Stimulated activated naive CD8-positive, alpha-beta T cell treated with anti-CD3 and anti-CD28 coated beads, Interleukin-15, Interleukin-2, amounts not matched to agents 100 U/mL and 50 U/mL, for 24 hours (primary cell): Measurements from ENCODE around the gene GRAMD4.

ENCODE experiments used
- ATAC-seq: fragments of 150-1000 bp; cut with Tn5 transposase; one replicate; pipeline ENCODE4 v1.10.0; 2021
- DNase-seq: peaks from one replicate; pipeline ENCODE4 v3.0.0; 2021

GRAMD4 gene

DNA sequence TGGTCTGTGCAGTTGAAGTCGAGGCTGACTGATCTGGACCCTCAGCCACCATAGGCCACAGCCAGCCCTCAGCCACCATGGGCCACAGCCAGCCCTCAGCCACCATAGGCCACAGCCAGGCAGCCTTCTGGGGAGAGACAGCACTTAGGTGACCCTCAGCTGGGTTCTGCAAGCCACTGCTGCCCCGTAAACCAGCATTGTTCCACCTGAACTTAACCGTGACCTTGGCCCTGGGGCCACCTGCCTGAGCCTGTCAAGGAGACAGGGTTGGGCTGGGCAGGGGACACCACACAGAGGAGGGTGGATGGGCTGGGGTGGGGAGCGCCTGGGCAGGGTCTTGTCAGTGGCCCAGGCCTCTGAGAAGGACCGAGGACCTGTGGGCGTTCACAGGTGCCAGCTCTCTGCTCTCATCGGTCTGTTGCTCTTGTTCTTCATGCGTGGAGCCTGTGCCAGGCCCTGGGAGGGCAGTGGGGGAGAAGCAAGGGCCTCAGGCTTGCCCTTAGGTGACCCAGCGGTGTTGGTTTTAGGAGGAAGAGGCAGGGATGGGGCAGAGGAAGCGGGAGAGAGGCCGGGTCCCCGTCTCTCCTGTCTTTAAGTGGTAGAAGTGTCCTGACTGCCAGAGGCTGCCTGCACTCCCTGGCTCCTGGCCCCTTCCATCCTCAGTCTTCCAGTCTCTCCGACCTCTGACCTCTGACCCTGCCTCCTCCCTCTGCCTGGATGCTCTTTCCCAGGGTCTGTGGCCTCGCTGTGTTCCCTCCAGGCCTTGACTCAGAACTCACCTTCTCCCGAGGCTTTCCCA lies 36.9 kb downstream of the GRAMD4 start:
- ATAC-seq = no peak
- no peak for DNase-seq

GRCh38 chr22:46657655-46657953 lies 37.4 kb downstream of the GRAMD4 start:
- DNase-seq (no peak), ATAC-seq (no peak)

- no peak for ATAC-seq
Measured at GRCh38 chr22:46657996-46658947, 38.1 kb downstream of the GRAMD4 start.

DNA sequence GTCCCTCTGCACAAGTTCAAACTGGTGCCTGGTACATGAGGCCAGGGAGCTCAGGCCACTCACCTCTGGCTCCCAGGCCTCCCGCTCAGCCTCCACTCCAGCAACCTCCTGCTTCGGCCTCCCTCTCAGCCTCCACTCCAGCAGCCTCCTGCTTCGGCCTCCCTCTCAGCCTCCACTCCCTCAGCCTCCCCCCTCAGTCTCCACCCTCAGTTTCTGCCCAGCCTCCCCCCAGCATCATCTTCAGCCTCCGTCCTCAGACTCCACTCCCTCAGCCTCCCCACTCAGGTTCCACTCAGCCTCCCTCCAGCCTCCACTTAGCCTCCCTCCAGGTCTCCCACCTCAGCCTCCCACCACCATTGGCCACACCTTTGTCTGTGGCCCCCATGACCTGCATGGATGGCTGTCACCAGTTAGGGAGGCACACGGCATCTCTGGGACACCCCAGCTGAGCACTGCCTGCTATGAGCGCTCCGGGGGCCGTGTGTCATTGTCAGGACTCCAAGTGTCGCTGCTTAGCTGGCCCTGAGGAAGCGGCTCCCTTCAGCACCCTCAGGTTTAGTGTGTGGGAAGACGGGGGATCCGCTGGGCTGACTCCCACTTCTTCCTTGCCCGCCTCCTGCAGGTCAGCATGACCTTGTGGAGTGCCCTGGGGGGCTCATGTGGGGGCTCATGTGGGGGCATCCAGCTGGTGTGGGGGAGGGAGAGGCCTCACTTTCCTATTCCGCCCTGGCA lies 39.0 kb downstream of the GRAMD4 start:
- ATAC-seq = no peak
- no peak for DNase-seq

More at GRCh38 chr22:46657996-46658947, 38.1 kb downstream of the GRAMD4 start:
- DNase-seq = no peak

DNA sequence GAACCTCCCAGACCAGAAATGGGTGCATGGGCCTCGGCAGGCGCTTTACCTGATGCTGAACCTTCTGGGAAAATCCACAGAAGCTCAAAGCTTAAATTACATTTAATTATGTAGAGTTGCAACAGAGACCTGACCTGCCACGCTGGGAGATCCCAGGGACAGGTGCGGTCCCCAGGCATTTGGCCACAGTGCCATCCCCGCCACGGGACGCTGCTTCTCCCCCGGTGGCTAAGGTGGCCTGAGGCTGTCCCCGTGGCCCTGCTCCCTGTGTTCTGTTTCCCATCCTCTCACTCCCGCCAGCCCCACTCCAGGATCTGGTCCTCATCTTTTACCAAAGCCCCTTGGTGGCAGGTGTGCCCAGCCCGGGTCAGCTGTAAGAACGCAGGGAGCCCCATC lies 39.6 kb downstream of the GRAMD4 start:
- DNase-seq = no peak

DNA sequence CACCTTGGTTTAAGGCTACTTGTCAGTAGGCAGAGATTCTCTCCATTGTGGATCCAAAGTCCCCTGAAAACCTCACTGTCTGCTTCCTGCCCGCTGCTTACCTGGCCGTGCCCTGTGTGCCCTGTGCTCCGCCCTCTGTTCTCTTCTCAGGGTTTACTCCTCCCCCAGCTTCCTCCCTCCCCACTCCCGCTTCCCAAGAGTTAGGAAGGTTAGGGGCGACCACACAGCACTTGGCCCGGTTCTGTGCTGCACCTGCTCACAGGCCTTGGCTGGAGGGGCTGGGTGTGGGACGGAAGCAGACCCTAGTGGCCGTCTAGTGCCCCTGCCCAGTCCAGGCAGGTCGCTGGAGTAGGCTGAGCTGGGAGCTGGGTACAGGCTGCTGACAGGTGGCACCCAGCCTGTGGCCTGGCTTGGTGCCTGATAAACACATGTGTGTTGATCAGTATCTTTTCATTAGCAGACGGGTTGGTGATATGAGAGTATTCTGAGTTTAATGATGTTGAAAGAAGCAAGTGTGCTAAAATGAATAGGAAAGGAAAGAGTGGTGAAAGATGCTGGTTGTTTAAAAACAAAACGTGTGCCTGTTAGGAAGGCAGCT lies 40.5 kb downstream of the GRAMD4 start:
- DNase-seq (no peak), ATAC-seq (no peak)

More for the DNA sequence above, 39.6 kb downstream of the GRAMD4 start:
- no peak for ATAC-seq

- no peak for DNase-seq
Measured at GRCh38 chr22:46661221-46661851, 41.1 kb downstream of the GRAMD4 start.

DNA sequence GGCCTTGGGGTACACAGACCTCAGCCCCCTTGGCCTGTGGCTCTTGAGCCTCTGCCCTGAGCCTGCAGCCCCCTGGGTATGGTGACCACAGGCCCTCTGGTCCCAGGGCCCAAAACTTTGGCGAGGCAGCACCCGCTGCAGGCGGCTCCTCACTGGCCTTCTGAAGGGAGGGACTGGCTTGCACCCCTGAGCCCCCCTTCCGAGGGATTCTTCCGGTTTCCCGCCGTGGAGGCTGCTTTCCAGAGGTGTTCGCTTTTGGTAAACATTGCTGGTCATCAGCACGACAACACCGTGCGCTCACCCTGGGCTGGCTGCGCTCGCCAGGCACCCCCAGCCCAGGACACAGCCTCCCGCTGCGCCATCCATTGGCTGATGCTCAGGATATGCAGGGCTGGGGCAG lies 42.0 kb downstream of the GRAMD4 start:
- no peak for DNase-seq
- ATAC-seq = no peak

More at GRCh38 chr22:46661221-46661851, 41.1 kb downstream of the GRAMD4 start:
- ATAC-seq = peak; percentile 73

GRCh38 chr22:46663001-46663400 lies 42.8 kb downstream of the GRAMD4 start:
- DNase-seq (no peak), ATAC-seq (no peak)

DNA sequence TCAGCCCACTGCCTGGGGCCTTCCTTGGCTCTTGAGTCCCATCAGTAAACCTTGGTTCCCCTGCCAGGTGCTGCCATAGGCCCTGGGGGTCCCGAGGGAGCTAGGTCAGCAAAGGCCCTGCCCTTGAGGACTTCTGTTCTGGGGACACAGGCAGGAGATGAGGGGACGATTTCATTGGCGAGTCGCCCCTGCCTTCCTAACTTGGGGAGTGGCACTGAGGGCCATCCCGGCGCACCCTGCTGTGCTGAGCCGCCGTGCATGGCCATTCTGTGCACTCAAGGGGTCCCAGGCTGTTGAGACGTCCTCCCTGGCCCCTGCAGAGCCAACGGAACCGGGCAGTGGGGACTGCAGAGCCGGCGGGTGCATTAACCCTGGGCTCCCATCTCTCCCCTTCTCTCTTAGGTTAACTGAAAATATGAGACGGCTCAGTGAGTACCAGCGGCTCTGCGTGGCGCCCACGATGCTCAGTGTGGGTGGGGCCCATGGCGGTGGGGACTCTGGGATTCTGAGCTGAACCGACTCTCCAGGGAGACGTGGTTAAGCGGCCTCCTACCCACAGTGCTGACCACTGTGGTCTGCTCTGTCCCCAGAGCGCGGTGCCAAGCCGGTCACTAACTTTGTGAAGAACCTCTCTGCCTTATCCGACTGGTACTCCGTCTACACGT lies 43.4 kb downstream of the GRAMD4 start:
- DNase-seq (no peak), ATAC-seq (no peak)

DNA sequence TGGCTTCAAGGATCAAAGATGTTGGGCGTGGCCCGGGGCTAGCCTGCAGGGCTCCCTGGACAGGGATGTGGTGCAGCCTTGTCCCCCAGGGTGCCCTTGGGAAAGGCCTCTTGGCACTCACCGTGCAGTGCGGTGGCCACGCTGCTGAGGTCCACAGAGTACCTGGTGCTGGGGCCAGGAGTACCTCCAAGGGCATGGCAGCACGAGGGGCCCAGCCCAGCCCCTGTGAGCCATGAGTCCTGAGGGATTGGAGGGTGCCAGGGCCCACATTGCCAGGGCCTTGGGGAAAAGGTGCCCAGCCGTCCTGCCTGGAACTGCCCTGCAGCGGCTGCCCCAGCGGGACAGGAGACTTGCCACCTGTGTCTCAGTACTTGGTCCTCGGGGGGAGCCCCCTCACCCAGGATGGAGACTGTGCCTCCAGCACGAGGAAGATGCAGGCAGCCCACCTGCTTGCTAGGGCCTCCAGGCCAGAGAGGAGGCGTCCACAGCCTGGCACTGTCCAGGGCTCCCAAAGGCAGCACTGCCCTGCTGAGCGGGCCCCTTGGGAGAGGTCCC lies 44.2 kb downstream of the GRAMD4 start:
- ATAC-seq = no peak
- no peak for DNase-seq

- DNase-seq = no peak
- no peak for ATAC-seq
Measured at GRCh38 chr22:46665151-46665695, 45.0 kb downstream of the GRAMD4 start.

- no peak for ATAC-seq
- no peak for DNase-seq
Measured at GRCh38 chr22:46665751-46666280, 45.6 kb downstream of the GRAMD4 start.

DNA sequence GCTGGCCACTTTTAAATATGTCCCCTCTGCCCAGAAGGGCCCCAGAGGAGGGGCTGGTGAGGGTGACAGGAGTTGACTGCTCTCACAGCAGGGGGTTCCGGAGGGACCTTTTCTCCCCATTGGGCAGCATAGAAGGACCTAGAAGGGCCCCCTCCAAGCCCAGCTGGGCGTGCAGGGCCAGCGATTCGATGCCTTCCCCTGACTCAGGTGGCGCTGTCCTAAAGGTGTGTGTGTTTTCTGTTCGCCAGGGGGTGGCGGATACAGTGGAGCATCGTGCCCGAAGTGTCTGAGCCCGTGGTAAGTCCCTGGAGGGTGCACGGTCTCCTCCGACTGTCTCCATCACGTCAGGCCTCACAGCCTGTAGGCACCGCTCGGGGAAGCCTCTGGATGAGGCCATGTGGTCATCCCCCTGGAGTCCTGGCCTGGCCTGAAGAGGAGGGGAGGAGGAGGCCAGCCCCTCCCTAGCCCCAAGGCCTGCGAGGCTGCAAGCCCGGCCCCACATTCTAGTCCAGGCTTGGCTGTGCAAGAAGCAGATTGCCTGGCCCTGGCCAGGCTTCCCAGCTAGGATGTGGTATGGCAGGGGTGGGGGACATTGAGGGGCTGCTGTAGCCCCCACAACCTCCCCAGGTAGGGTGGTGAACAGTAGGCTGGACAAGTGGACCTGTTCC lies 46.5 kb downstream of the GRAMD4 start:
- ATAC-seq = no peak
- DNase-seq = no peak

- ATAC-seq = no peak
Measured at GRCh38 chr22:46667245-46667623, 47.0 kb downstream of the GRAMD4 start.

DNA sequence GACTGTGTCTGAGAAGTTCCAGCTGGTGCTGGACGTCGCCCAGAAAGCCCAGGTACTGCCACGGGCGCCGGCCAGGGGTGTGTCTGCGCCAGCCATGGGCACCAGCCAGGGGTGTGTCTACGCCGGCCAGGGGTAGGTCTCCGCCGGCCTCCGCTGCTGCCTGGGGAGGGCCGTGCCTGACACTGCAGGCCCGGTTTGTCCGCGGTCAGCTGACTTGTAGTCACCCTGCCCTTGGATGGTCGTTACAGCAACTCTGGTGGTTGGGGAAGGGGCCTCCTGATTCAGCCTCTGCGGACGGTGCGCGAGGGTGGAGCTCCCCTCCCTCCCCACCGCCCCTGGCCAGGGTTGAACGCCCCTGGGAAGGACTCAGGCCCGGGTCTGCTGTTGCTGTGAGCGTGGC lies 47.9 kb downstream of the GRAMD4 start:
- ATAC-seq (no peak), DNase-seq (no peak)

More at GRCh38 chr22:46667245-46667623, 47.0 kb downstream of the GRAMD4 start:
- no peak for DNase-seq

- DNase-seq (no peak), ATAC-seq (no peak)
Measured at GRCh38 chr22:46669201-46669600, 49.0 kb downstream of the GRAMD4 start.

GRCh38 chr22:46671824-46672432 lies 51.7 kb downstream of the GRAMD4 start:
- DNase-seq (no peak), ATAC-seq (no peak)

DNA sequence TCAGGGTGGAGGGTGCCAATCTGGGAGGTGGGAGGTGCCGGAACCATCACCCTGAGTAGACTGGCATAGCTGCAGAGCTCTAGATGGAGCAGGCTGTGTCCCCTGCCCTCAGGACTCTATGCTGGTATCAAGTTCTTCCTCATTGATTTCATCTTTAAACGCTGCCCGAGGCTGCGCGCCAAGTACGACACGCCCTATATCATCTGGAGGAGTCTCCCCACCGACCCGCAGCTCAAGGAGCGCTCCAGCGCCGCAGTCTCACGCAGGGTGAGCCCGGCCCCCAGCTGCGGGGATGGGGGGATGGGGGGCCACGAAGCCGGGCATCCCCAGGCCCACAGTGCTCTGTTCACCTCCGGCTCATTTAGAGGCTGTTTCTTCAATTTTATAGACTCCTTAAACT lies 52.5 kb downstream of the GRAMD4 start:
- ATAC-seq (no peak), DNase-seq (no peak)
